K562 (cell line): ENCODE results near the gene VPS13C. TPM values are rescaled to one million over a fixed set of nuclear protein-coding genes. Genes with fewer than 3 reads are reported as not detected.

Experiments
- ATAC-seq: fragments of 200-7000 bp; cut with Tn5 transposase; 3 replicates; pipeline ENCODE4 v1.9.1; 2020; ENCODE audit warnings: moderate library complexity
- BruUV-seq: library from RNA; stranded (reverse); fragments of 400-500 nt; replicated peaks from 2 replicates; lab custom pipeline; 2021; lab: Mats Ljungman, UMichigan
- CTCF ChIA-PET: fragments of 300-600 bp; formaldehyde crosslinking; extraction: SDS; loops from one replicate; lab custom pipeline; 2021; ENCODE audit warnings: low intra/inter-chr PET ratio; lab: Yijun Ruan, JAX
- POLR2A ChIA-PET: fragments of 300-600, 350-650 bp; sonication (Branson Sonifier 250); formaldehyde crosslinking; extraction: SDS; loops from one replicate; lab custom pipeline; 2021; ENCODE audit warnings: antibody characterized with exemption, inconsistent platforms; lab: Yijun Ruan, JAX
- DNase-seq, 4 experiments: peaks; one replicate each; pipeline versions ENCODE4 v3.0.0 to v3.0.0-alpha.2; 2011 to 2018; ENCODE audit warnings: low spot score in 3 of 4, mixed read lengths in 3 of 4; ENCODE audit errors: extremely low read depth in 1 of 4
- FAIRE-seq: peaks from 2 replicates; lab custom pipeline; 2011; peaks lifted over from hg19 to GRCh38; lab: Jason Lieb, UNC
- H2AFZ ChIP-seq: 2 replicates; pipeline ENCODE4 v1.6.0; 2011; ENCODE audit warnings: low read depth, low read length, control low read depth, inconsistent platforms
- H3K27ac ChIP-seq: fragments of 200-600 bp; 3 replicates; pipeline ENCODE4 v1.8.0; 2011; ENCODE audit warnings: low read depth, mild to moderate bottlenecking, control low read depth, inconsistent platforms, low read length, moderate library complexity, mixed read lengths; ENCODE audit errors: extremely low read depth
- H3K27me3 ChIP-seq, 2 experiments: fragments of 300-600 bp in 1 of 2; 2 replicates in 1 of 2; 3 replicates in 1 of 2; pipeline versions ENCODE4 v1.6.0 to v1.8.0; 2011; ENCODE audit warnings: inconsistent platforms in 2 of 2, low read length in 2 of 2, mild to moderate bottlenecking in 1 of 2, mixed read lengths in 1 of 2, moderate library complexity in 1 of 2; ENCODE audit not compliant: control insufficient read depth in 2 of 2, insufficient read depth in 2 of 2
- H3K36me3 ChIP-seq: fragments of 300-600 bp; 3 replicates; pipeline ENCODE4 v1.8.0; 2011; ENCODE audit warnings: mild to moderate bottlenecking, low read length, inconsistent platforms; ENCODE audit not compliant: control insufficient read depth, insufficient read depth
- H3K4me1 ChIP-seq, 2 experiments: fragments of 200-600 bp in 1 of 2; replicated peaks in 1 of 2; 2 replicates in 1 of 2; 3 replicates in 1 of 2; pipeline versions ENCODE4 v1.5.1 to v1.8.0; 2011; ENCODE audit warnings: inconsistent platforms in 2 of 2, low read length in 2 of 2, mild to moderate bottlenecking in 1 of 2, mixed read lengths in 1 of 2, moderate library complexity in 1 of 2; ENCODE audit not compliant: control insufficient read depth in 2 of 2, insufficient read depth in 2 of 2
- H3K4me2 ChIP-seq: 2 replicates; pipeline ENCODE4 v1.6.1; 2011; ENCODE audit warnings: low read length, control low read depth, inconsistent platforms, mixed read lengths; ENCODE audit not compliant: insufficient read depth
- H3K4me3 ChIP-seq: fragments of 200-600 bp; sonication (generic), shearing (Covaris generic); 2 replicates; pipeline ENCODE4 v1.5.1; 2016; ENCODE audit warnings: control low read depth, inconsistent platforms
- H3K79me2 ChIP-seq: fragments of 200-600 bp; 3 replicates; pipeline ENCODE4 v1.8.0; 2011; ENCODE audit warnings: low read length, inconsistent platforms; ENCODE audit not compliant: control insufficient read depth, insufficient read depth
- H3K9ac ChIP-seq, 2 experiments: 2 replicates each; pipeline versions ENCODE4 v1.6.0 to v1.6.1; 2011; ENCODE audit warnings: low read depth in 2 of 2, low read length in 2 of 2, control low read depth in 1 of 2, inconsistent platforms in 1 of 2, mild to moderate bottlenecking in 1 of 2, mixed read lengths in 1 of 2; ENCODE audit not compliant: insufficient read depth in 1 of 2
- H3K9me1 ChIP-seq: one replicate; pipeline ENCODE4 v1.6.0; 2011; ENCODE audit warnings: inconsistent platforms, mild to moderate bottlenecking, low read length, moderate library complexity; ENCODE audit not compliant: control insufficient read depth, insufficient read depth
- H3K9me3 ChIP-seq: replicated peaks from 2 replicates; pipeline ENCODE4 v1.5.1; 2011; ENCODE audit warnings: low read depth, low read length, inconsistent platforms; ENCODE audit not compliant: control insufficient read depth, insufficient read depth
- H4K20me1 ChIP-seq: replicated peaks from 2 replicates; pipeline ENCODE4 v1.6.1; 2011; ENCODE audit warnings: low read length, inconsistent platforms, mixed read lengths; ENCODE audit not compliant: control insufficient read depth, insufficient read depth
- BCOR ChIP-seq: fragments of 450-650 bp; IDR thresholded peaks from 2 replicates; pipeline ENCODE4 v1.6.1; 2016
- CEBPB ChIP-seq: fragments of 450-650 bp; IDR thresholded peaks from 2 replicates; pipeline ENCODE4 v1.6.1; 2016; ENCODE audit warnings: missing genetic modification characterization, missing compliant biosample characterization
- CEBPG ChIP-seq, 3 experiments: fragments of 200-800 bp in 1 of 3; sonication (Bioruptor generic) in 1 of 3; sonication (generic) in 1 of 3; formaldehyde crosslinking in 1 of 3; IDR thresholded peaks in 2 of 3; conservative IDR thresholded peaks in 1 of 3; 2 replicates each; pipeline versions ENCODE4 v1.6.1 to v1.8.0; 2016 to 2022; ENCODE audit warnings: missing compliant biosample characterization in 2 of 3, missing genetic modification characterization in 2 of 3, mild to moderate bottlenecking in 1 of 3, missing genetic modification reagents in 1 of 3
- ILF3 ChIP-seq: fragments of 450-650 bp; IDR thresholded peaks from 2 replicates; pipeline ENCODE4 v1.6.1; 2018; ENCODE audit warnings: antibody characterized with exemption, mild to moderate bottlenecking, moderate library complexity, borderline replicate concordance
- NCOA6 ChIP-seq: fragments of 450-650 bp; IDR thresholded peaks from 2 replicates; pipeline ENCODE4 v1.6.1; 2017; ENCODE audit warnings: mild to moderate bottlenecking
- NFE2 ChIP-seq: IDR thresholded peaks from 2 replicates; pipeline ENCODE4 v1.6.1; 2014; ENCODE audit warnings: antibody characterized with exemption, low read depth
- PYGO2 ChIP-seq: fragments of 450-650 bp; IDR thresholded peaks from 2 replicates; pipeline ENCODE4 v1.6.1; 2016; ENCODE audit warnings: mild to moderate bottlenecking, missing genetic modification characterization, moderate library complexity, missing compliant biosample characterization
- RBM25 ChIP-seq: fragments of 200-400 bp; formaldehyde crosslinking; IDR thresholded peaks from 2 replicates; pipeline ENCODE4 v1.6.1; 2018; ENCODE audit warnings: low read length, low read depth, moderate library complexity; ENCODE audit not compliant: severe bottlenecking
- WGBS: fragments of 100-300 bp; shearing (Covaris generic); methylation state at CpG from one replicate; pipeline ENCODE4 v1.1.6; 2016; ENCODE audit warnings: low coverage, mixed read lengths; ENCODE audit not compliant: insufficient coverage; ENCODE audit errors: missing lambda C conversion rate; 5-methylcytosine and 5-hydroxymethylcytosine counted together
- in situ Hi-C: fragments of 300-500 bp; cut with MboI; formaldehyde crosslinking; loops from 4 replicates; pipeline ENCODE4 v1.15.0; 2018; ENCODE audit warnings: inconsistent platforms, mixed read lengths
- intact Hi-C: fragments of 100-400 bp; cut with micrococcal nuclease; formaldehyde crosslinking; loops from 2 replicates; pipeline ENCODE4 v1.14.2; 2022
- polyA plus RNA-seq, 8 experiments: library from polyadenylated mRNA; depleted of rRNA in 4 of 8; stranded (reverse) in 5 of 8; unstranded in 3 of 8; fragments of >200 nt; fragmentation: Nextera tagmentation in 2 of 8; fragmentation: Illumina TruSeq in 1 of 8; extraction: Ambion mirVana in 2 of 8; extraction: Trizol in 1 of 8; gene quantifications; 2 replicates each; pipeline versions ENCODE4 v1.2.1 to v1.2.3, GENCODE V29; 2011 to 2014; ENCODE audit warnings: inconsistent platforms in 1 of 8, missing spikeins in 1 of 8
- total RNA-seq, 7 experiments: library from RNA; depleted of rRNA in 6 of 7; stranded (reverse); fragments of >200 nt in 6 of 7; fragmentation: Illumina TruSeq in 2 of 7; extraction: Trizol in 2 of 7; gene quantifications; 2 replicates each; pipeline versions ENCODE4 v1.2.1 to v1.2.3, GENCODE V29; 2011 to 2021; ENCODE audit warnings: low replicate concordance in 1 of 7

VPS13C gene
- total and polyA plus RNA-seq, 9 of the 15 experiments (the other 6 are each of a cell fraction or from before 2014, with no cell fraction given): 5.2 to 32.3 (median 15.7) TPM

GRCh38 chr15:62071711-62072308 is 11.6 kb upstream of the VPS13C start (continued):
- TF ChIP-seq PYGO2 (tag) (no peak), NFE2 (no peak), NCOA6 (no peak)
- TF ChIP-seq, all 486 proteins: peak for 5

- no peaks in the 10 kb centered on the region for H3K79me2 ChIP-seq
- H3K4me1 ChIP-seq: peaks cover 2 to 11% of the 10 kb centered on the region in 2 experiments; a peak in 4 of 5 replicates
- no peak for FAIRE-seq
- H2AFZ ChIP-seq: no peak overlapping the region
- WGBS: 54% methylated on average over 5 of the region's 5 CpGs
- BruUV-seq: no TSS peak
- no peaks in the 10 kb centered on the region for H3K36me3 ChIP-seq
- H3K9ac ChIP-seq: no peak overlapping the region
- no peaks in the 10 kb centered on the region for H4K20me1 ChIP-seq
- intact Hi-C loops: no loop called here
- no peaks in the 10 kb centered on the region; the same call in 1 of the 2 replicates for H3K9me3 ChIP-seq
- POLR2A ChIA-PET: interaction anchor here (0.6 to 1.5 kb wide), 2 partner anchors 9 to 18 kb away, joined by 5 read pairs; partner anchors contain the start of gene VPS13C
- TF ChIP-seq RBM25: peak; percentile 85
- TF ChIP-seq CEBPG (CRISPR knock-in tag; IDR thresholded peaks at IDR 0.05): no peak
- peak; percentile 25 to 66; a peak in 3 of 4 replicates for TF ChIP-seq CEBPG (tag; conservative IDR thresholded peaks at IDR 0.05 in 1 of 2, IDR thresholded peaks at IDR 0.05 in 1 of 2)
- TF ChIP-seq CEBPB (tag): peak; percentile 76
- no peak for TF ChIP-seq ILF3
- peak; percentile 57; the same call in 1 of the 2 replicates for TF ChIP-seq BCOR
- TF ChIP-seq, all 486 proteins: peak for 4
- in situ Hi-C loops: loop anchor here (10.0 kb wide), 1 partner anchor 195 kb away; no protein-coding TSS in a partner anchor
- Histone ChIP-seq H3K27ac (no peak overlapping the region), H3K9me1 (no peaks in the 10 kb centered on the region), H3K4me2 (no peak overlapping the region), H3K4me3 (no peak overlapping the region), H3K27me3 (peaks cover 0 to 10% of the 10 kb centered on the region in 2 experiments; a peak in 3 of 5 replicates)
- CTCF ChIA-PET: no interaction called here
- ATAC-seq (no peak), DNase-seq (no peak)
These were observed 9.3 kb upstream of the VPS13C start for GRCh38 chr15:62069551-62069950.
